ENCODE results near the gene NSUN7.
A peak's percentile ranks its signal among the peaks of the same experiment; 100 is the strongest.

Gene NSUN7

DNA sequence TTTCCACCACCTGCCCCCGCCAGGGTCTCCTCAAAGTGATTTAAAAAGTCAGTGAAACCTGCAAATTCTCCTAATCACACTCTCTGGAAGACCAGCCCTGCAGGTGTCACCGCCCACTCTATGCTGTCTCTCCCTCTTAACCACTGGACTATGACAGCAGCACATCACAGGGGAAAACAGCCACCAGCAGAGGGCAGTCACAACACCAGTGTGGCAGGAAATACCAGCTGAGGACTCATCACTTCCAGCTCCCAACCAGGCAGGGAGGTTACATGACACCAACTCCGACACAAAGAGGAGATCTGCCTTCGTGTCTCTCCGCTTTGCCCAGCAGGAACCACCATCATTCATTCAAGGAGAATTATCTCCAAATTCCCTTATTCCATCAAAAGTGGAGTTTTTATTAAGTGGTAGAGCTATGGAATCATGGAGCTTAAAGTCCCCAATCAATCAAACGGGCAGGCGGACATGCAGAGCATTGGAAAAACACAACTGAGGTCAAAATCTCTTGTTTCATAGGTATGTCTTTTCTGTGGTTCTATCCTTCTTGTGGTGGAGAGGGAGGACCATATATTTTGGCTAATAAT is 91.3 kb downstream of the NSUN7 start:
- peaks cover 20% of the 10 kb centered on the region for H3K4me1 Mint-ChIP-seq
- ATAC-seq = peak; percentile 92
- H3K36me3 Mint-ChIP-seq (ENCODE audit: low read depth) = no peaks in the 10 kb centered on the region
- DNase-seq = peak; percentile 84
- H3K27ac Mint-ChIP-seq = no peak overlapping the region
- no peak overlapping the region for H3K4me3 Mint-ChIP-seq
- H3K9me3 Mint-ChIP-seq = no peaks in the 10 kb centered on the region
- peaks cover 3% of the 10 kb centered on the region for H3K27me3 Mint-ChIP-seq

- no peak overlapping the region for H3K4me3 Mint-ChIP-seq
- H3K9me3 Mint-ChIP-seq = no peaks in the 10 kb centered on the region
- peaks cover 3% of the 10 kb centered on the region for H3K27me3 Mint-ChIP-seq
- H3K27ac Mint-ChIP-seq = no peak overlapping the region
- ATAC-seq (no peak), DNase-seq (no peak)
- peaks cover 18% of the 10 kb centered on the region for H3K4me1 Mint-ChIP-seq
- no peaks in the 10 kb centered on the region for H3K36me3 Mint-ChIP-seq (ENCODE audit: low read depth)
Measured at GRCh38 chr4:40842318-40842717, 92.6 kb downstream of the NSUN7 start.

DNA sequence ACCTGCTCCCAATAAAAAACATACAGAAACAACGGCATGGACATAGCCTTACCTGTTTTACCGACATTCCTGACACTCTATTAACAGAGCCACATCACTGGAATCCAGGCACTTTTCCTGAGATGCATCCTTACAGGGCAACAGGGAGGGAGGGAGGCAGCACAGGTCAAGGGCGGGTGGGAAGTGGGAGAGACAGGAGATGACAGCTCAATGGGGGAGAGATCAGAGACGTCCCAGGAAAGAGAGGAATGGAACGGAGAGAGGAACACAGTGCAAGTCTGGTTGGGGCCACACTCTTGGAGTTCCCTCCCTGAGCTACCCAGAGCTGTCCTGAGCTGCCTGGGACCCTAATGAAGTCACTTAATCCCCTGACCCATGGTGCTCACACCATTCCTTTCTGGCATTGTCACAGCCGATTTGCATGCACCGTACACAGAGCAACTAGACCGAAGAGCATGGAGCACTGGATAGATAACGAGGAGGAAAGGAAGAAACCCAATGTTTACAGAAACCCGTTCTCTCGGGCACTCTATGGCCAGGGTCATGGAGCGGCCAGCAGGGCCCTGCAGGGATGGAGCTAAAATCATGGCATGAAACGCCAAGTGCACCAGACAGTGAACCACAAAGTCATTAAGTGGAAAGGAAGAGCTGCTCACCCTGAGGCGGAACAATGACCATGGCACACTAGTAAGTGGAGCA is 93.1 kb downstream of the NSUN7 start:
- no peak overlapping the region for H3K27ac Mint-ChIP-seq
- H3K4me3 Mint-ChIP-seq = no peak overlapping the region
- H3K9me3 Mint-ChIP-seq = no peaks in the 10 kb centered on the region
- H3K27me3 Mint-ChIP-seq = peaks cover 3% of the 10 kb centered on the region
- H3K4me1 Mint-ChIP-seq = peaks cover 21% of the 10 kb centered on the region
- no peak for ATAC-seq
- H3K36me3 Mint-ChIP-seq (ENCODE audit: low read depth) = no peaks in the 10 kb centered on the region
- no peak for DNase-seq

- Mint-ChIP-seq H3K27ac (no peak overlapping the region), H3K36me3 (ENCODE audit: low read depth) (no peaks in the 10 kb centered on the region), H3K4me3 (no peak overlapping the region), H3K27me3 (peaks cover 4% of the 10 kb centered on the region), H3K9me3 (no peaks in the 10 kb centered on the region), H3K4me1 (peaks cover 21% of the 10 kb centered on the region)
- DNase-seq = no peak
- ATAC-seq = peak; percentile 73
Measured at GRCh38 chr4:40843696-40844095, 93.9 kb downstream of the NSUN7 start.

GRCh38 chr4:40844261-40844660 is 94.5 kb downstream of the NSUN7 start:
- peaks cover 19% of the 10 kb centered on the region for H3K4me1 Mint-ChIP-seq
- H3K27ac Mint-ChIP-seq = no peak overlapping the region
- ATAC-seq (no peak), DNase-seq (no peak)
- no peak overlapping the region for H3K4me3 Mint-ChIP-seq
- peaks cover 7% of the 10 kb centered on the region for H3K27me3 Mint-ChIP-seq
- H3K9me3 Mint-ChIP-seq = no peaks in the 10 kb centered on the region
- no peaks in the 10 kb centered on the region for H3K36me3 Mint-ChIP-seq (ENCODE audit: low read depth)

DNA sequence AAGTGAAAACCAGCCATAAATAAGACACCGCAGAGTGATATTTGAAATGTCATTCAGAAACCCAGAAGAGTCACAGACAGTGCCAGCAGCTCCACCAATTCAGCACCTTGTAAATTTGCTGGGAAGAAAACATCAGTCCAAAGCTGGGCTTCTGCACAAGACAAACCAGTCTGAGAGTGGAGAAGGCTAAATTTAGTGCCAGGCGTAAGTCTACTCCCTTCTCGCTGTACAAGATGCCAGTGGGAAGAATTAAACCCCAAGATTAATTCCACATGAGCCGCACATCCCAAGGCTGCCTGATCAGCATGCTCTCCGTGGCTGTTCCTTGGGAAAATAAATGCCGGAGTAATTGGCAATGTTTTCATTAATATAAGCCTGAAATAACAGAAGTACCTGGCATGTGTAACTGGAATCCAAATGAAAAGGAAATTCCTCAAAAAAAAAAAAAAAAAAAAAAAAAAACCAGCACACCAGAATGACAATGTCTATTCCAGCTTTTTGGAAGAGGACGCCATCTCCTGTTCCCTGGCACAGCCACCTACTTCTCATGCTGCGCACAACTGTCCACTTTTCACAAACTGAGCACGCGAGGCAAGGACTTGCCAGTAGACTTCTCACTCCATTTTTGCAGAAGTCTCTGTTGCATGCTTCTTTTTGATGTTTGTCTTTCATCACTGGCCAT is 95.5 kb downstream of the NSUN7 start:
- Mint-ChIP-seq H3K4me3 (no peak overlapping the region), H3K9me3 (no peaks in the 10 kb centered on the region), H3K4me1 (peaks cover 17% of the 10 kb centered on the region), H3K36me3 (ENCODE audit: low read depth) (no peaks in the 10 kb centered on the region), H3K27ac (no peak overlapping the region), H3K27me3 (peaks cover 8% of the 10 kb centered on the region)
- ATAC-seq = no peak
- no peak for DNase-seq

- DNase-seq (no peak), ATAC-seq (no peak)
- no peak overlapping the region for H3K27ac Mint-ChIP-seq
- H3K4me1 Mint-ChIP-seq = peaks cover 8% of the 10 kb centered on the region
- H3K4me3 Mint-ChIP-seq = no peak overlapping the region
- no peaks in the 10 kb centered on the region for H3K36me3 Mint-ChIP-seq (ENCODE audit: low read depth)
- no peaks in the 10 kb centered on the region for H3K9me3 Mint-ChIP-seq
- H3K27me3 Mint-ChIP-seq = peaks cover 13% of the 10 kb centered on the region
Measured at GRCh38 chr4:40846532-40846931, 96.8 kb downstream of the NSUN7 start.

DNA sequence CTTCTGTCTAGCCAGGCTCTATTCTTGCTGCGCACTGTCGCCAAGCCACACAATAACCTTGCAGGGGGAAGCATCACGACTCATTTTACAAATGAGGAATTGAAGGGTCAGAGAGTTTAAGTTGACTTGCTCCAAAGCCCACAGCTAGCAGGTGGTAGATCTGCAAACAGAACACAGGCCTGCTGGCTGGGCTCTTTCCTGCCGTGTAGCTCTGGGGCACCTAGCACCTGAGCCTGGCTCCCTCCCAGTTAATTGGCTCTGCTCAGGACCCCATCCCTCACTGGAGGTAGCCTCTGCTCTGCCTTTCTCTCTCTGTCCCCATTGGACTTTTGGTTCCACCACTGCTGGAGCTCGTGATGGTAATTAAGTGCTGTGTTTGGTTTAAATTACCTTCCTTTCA is 98.5 kb downstream of the NSUN7 start:
- DNase-seq (no peak), ATAC-seq (no peak)
- H3K36me3 Mint-ChIP-seq (ENCODE audit: low read depth) = no peaks in the 10 kb centered on the region
- H3K4me3 Mint-ChIP-seq = no peak overlapping the region
- H3K27me3 Mint-ChIP-seq = peaks cover 20% of the 10 kb centered on the region
- no peaks in the 10 kb centered on the region for H3K9me3 Mint-ChIP-seq
- H3K27ac Mint-ChIP-seq = no peak overlapping the region
- peaks cover 5% of the 10 kb centered on the region for H3K4me1 Mint-ChIP-seq

- Mint-ChIP-seq H3K9me3 (no peaks in the 10 kb centered on the region), H3K4me3 (no peak overlapping the region), H3K27me3 (peaks cover 25% of the 10 kb centered on the region), H3K27ac (no peak overlapping the region), H3K36me3 (ENCODE audit: low read depth) (no peaks in the 10 kb centered on the region), H3K4me1 (peaks cover 5% of the 10 kb centered on the region)
- no peak for DNase-seq
- no peak for ATAC-seq
Measured at GRCh38 chr4:40848940-40849339, 99.2 kb downstream of the NSUN7 start.

- H3K36me3 Mint-ChIP-seq (ENCODE audit: low read depth) = no peaks in the 10 kb centered on the region
- DNase-seq (no peak), ATAC-seq (no peak)
- H3K4me1 Mint-ChIP-seq = peaks cover 7% of the 10 kb centered on the region
- no peaks in the 10 kb centered on the region for H3K9me3 Mint-ChIP-seq
- no peak overlapping the region for H3K27ac Mint-ChIP-seq
- H3K27me3 Mint-ChIP-seq = peaks cover 37% of the 10 kb centered on the region
- no peak overlapping the region for H3K4me3 Mint-ChIP-seq
Measured at GRCh38 chr4:40850496-40850895, 100.7 kb downstream of the NSUN7 start.

- no peaks in the 10 kb centered on the region for H3K9me3 Mint-ChIP-seq
- ATAC-seq = no peak
Measured at GRCh38 chr4:40856277-40856839, 106.6 kb downstream of the NSUN7 start.

GRCh38 chr4:40856840-40857362 is 107.1 kb downstream of the NSUN7 start:
- H3K27ac Mint-ChIP-seq = no peak overlapping the region
- ATAC-seq (peak; percentile 95), DNase-seq (peak; percentile 71)
- peak overlapping the region; percentile 63 for H3K4me3 Mint-ChIP-seq
- no peaks in the 10 kb centered on the region for H3K9me3 Mint-ChIP-seq
- no peaks in the 10 kb centered on the region for H3K36me3 Mint-ChIP-seq (ENCODE audit: low read depth)
- H3K4me1 Mint-ChIP-seq = peaks cover 16% of the 10 kb centered on the region
- H3K27me3 Mint-ChIP-seq = peaks cover 66% of the 10 kb centered on the region

More at GRCh38 chr4:40856277-40856839, 106.6 kb downstream of the NSUN7 start:
- Mint-ChIP-seq H3K27me3 (peaks cover 67% of the 10 kb centered on the region), H3K36me3 (ENCODE audit: low read depth) (no peaks in the 10 kb centered on the region), H3K4me3 (peak overlapping the region; percentile 63), H3K4me1 (peaks cover 16% of the 10 kb centered on the region), H3K27ac (no peak overlapping the region)
- DNase-seq = no peak

DNA sequence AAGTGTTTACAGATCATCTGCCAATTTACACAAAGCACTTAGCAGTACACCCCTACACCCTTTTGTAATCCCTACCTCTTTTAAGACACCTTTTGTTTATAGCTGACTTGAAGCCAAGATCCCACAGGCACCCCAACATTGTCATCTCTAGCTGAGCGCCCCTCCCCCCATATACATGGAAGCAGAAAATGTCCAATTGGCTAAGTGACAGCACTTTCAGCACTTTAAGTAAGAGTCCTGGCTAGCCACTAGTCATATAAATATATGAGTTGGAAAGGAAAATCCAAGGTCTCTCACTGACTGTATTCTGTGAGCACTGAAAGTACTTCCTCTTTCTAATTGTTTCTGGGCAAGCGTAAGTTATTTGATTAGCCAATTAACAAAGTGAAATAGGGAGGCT is 108.2 kb downstream of the NSUN7 start:
- Mint-ChIP-seq H3K27me3 (peaks cover 62% of the 10 kb centered on the region), H3K4me3 (peak overlapping the region; percentile 34), H3K36me3 (ENCODE audit: low read depth) (no peaks in the 10 kb centered on the region), H3K27ac (no peak overlapping the region), H3K4me1 (peaks cover 16% of the 10 kb centered on the region), H3K9me3 (no peaks in the 10 kb centered on the region)
- ATAC-seq (no peak), DNase-seq (no peak)

DNA sequence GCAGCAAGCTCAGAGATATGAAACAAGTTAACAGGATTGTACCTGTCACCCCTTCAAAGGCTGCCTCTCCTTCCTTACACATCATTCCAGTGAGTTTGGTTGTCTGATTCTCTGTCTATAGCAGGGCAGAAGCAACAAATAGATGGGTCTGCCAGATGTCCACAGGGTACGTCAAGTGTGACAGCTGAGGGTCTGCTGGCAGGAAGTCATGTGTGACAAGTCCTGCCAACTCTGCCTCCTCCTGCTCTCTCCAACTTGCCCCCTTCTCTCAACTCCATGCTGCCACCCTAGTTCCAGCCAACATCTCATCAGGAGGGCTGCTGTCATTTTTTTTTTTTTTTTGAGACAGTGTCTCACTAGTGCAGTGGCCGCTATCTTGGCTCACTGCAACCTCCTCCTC is 109.2 kb downstream of the NSUN7 start:
- H3K9me3 Mint-ChIP-seq = no peaks in the 10 kb centered on the region

More for the DNA sequence above, 109.2 kb downstream of the NSUN7 start:
- Mint-ChIP-seq H3K4me3 (no peak overlapping the region), H3K27me3 (peaks cover 54% of the 10 kb centered on the region), H3K36me3 (ENCODE audit: low read depth) (no peaks in the 10 kb centered on the region), H3K4me1 (peaks cover 16% of the 10 kb centered on the region), H3K27ac (no peak overlapping the region)
- ATAC-seq (no peak), DNase-seq (no peak)
